SK-N-SH (cell line): ENCODE data around the gene STRIP2. TPM values are rescaled to one million over a fixed set of nuclear protein-coding genes. Genes with fewer than 3 reads are reported as not detected.

Experiments
- CTCF ChIA-PET: fragments of 300-600, 350-600 bp; formaldehyde crosslinking; extraction: SDS; loops from one replicate; lab custom pipeline; 2021; lab: Yijun Ruan, JAX
- POLR2A ChIA-PET: fragments of 350-600 bp; sonication (Branson Sonifier 250); formaldehyde crosslinking; extraction: SDS; loops from one replicate; lab custom pipeline; 2020; ENCODE audit warnings: antibody characterized with exemption, inconsistent platforms; lab: Yijun Ruan, JAX
- DNase-seq: peaks from one replicate; pipeline ENCODE4 v3.0.0; 2012
- H2AFZ ChIP-seq: fragments of 200-600 bp; sonication (generic); 2 replicates; pipeline ENCODE4 v1.8.1; 2016; ENCODE audit warnings: antibody characterized with exemption, mild to moderate bottlenecking, low read depth
- H3F3A ChIP-seq: fragments of 200-600 bp; sonication (generic); replicated peaks from 2 replicates; pipeline ENCODE3; 2016; ENCODE audit warnings: antibody characterized with exemption, mild to moderate bottlenecking; ENCODE audit not compliant: insufficient read depth
- H3K27ac ChIP-seq, 2 experiments: fragments of 200-500 bp in 1 of 2; fragments of 200-600 bp in 1 of 2; sonication (Bioruptor generic) in 1 of 2; sonication (generic), shearing (Covaris generic) in 1 of 2; 2 replicates each; pipeline versions ENCODE4 v1.5.1 to v1.6.1; 2014 to 2016; ENCODE audit warnings: low read depth in 2 of 2, inconsistent platforms in 1 of 2, low read length in 1 of 2, mild to moderate bottlenecking in 1 of 2, mixed read lengths in 1 of 2
- H3K27me3 ChIP-seq: fragments of 200-600 bp; sonication (generic), shearing (Covaris generic); 2 replicates; pipeline ENCODE4 v1.6.1; 2016; ENCODE audit warnings: mixed run types; ENCODE audit not compliant: insufficient read depth
- H3K36me3 ChIP-seq, 2 experiments: fragments of 200-500 bp in 1 of 2; fragments of 200-600 bp in 1 of 2; sonication (Bioruptor generic) in 1 of 2; sonication (generic) in 1 of 2; replicated peaks in 1 of 2; 2 replicates each; pipeline versions ENCODE3 to v1.5.1; 2014 to 2016; ENCODE audit warnings: low read length in 1 of 2, mild to moderate bottlenecking in 1 of 2; ENCODE audit not compliant: insufficient read depth in 2 of 2, control insufficient read depth in 1 of 2
- H3K4me1 ChIP-seq, 2 experiments: fragments of 200-500 bp in 1 of 2; fragments of 200-600 bp in 1 of 2; sonication (Bioruptor generic) in 1 of 2; sonication (generic), shearing (Covaris generic) in 1 of 2; 2 replicates each; pipeline versions ENCODE4 v1.5.1 to v1.6.1; 2014 to 2016; ENCODE audit warnings: low read depth in 1 of 2, low read length in 1 of 2, mixed run types in 1 of 2; ENCODE audit not compliant: insufficient read depth in 2 of 2, control insufficient read depth in 1 of 2
- H3K4me2 ChIP-seq: fragments of 200-600 bp; sonication (generic), shearing (Covaris generic); 2 replicates; pipeline ENCODE4 v1.6.1; 2017; ENCODE audit warnings: mixed run types
- H3K4me3 ChIP-seq, 2 experiments: fragments of 200-500 bp in 1 of 2; fragments of 200-600 bp in 1 of 2; sonication (Bioruptor generic) in 1 of 2; sonication (generic), shearing (Covaris generic) in 1 of 2; 2 replicates each; pipeline versions ENCODE4 v1.5.1 to v1.8.1; 2014 to 2016; ENCODE audit warnings: low read depth in 2 of 2, inconsistent platforms in 1 of 2, low read length in 1 of 2, mild to moderate bottlenecking in 1 of 2, mixed read lengths in 1 of 2, moderate library complexity in 1 of 2
- H3K79me2 ChIP-seq: fragments of 200-600 bp; sonication (generic); 2 replicates; pipeline ENCODE4 v1.8.1; 2017; ENCODE audit warnings: mild to moderate bottlenecking; ENCODE audit not compliant: insufficient read depth
- H3K9ac ChIP-seq: fragments of 200-600 bp; sonication (generic); 2 replicates; pipeline ENCODE4 v1.6.1; 2017; ENCODE audit warnings: mixed run types
- H3K9me2 ChIP-seq: fragments of 200-600 bp; sonication (generic); 2 replicates; pipeline ENCODE4 v1.6.1; 2017; ENCODE audit warnings: mixed run types
- H3K9me3 ChIP-seq: fragments of 200-600 bp; sonication (generic); 2 replicates; pipeline ENCODE4 v1.6.1; 2017; ENCODE audit warnings: mixed run types, mild to moderate bottlenecking, moderate library complexity
- H4K20me1 ChIP-seq: fragments of 200-600 bp; sonication (generic); 2 replicates; pipeline ENCODE4 v1.6.1; 2017; ENCODE audit warnings: mild to moderate bottlenecking, mixed run types; ENCODE audit not compliant: insufficient read depth
- CTCF ChIP-seq: fragments of 200-600 bp; sonication (generic); IDR thresholded peaks from 2 replicates; pipeline ENCODE4 v1.6.1; 2017; ENCODE audit warnings: antibody characterized with exemption, mild to moderate bottlenecking, moderate library complexity
- FOSL2 ChIP-seq: IDR thresholded peaks from 2 replicates; pipeline ENCODE4 v1.4.0; 2012; ENCODE audit warnings: low read depth, mild to moderate bottlenecking, moderate library complexity, borderline replicate concordance
- FOXJ3 ChIP-seq: sonication (generic); formaldehyde crosslinking; IDR thresholded peaks from 2 replicates; pipeline ENCODE4 v1.5.1; 2020; ENCODE audit warnings: mild to moderate bottlenecking, missing genetic modification reagents
- FOXM1 ChIP-seq: IDR thresholded peaks from 2 replicates; pipeline ENCODE4 v1.4.0; 2012; ENCODE audit warnings: low read depth, mild to moderate bottlenecking
- GATA2 ChIP-seq: sonication (generic); formaldehyde crosslinking; IDR thresholded peaks from 2 replicates; pipeline ENCODE4 v1.5.0; 2020; ENCODE audit warnings: mild to moderate bottlenecking, missing genetic modification reagents
- MAX ChIP-seq: IDR thresholded peaks from 2 replicates; pipeline ENCODE4 v1.4.0; 2012; ENCODE audit warnings: low read depth
- MEF2A ChIP-seq: IDR thresholded peaks from 2 replicates; pipeline ENCODE4 v1.4.0; 2012; ENCODE audit warnings: low read depth, borderline replicate concordance
- MXI1 ChIP-seq: IDR thresholded peaks from 2 replicates; pipeline ENCODE4 v1.6.1; 2012; ENCODE audit warnings: mild to moderate bottlenecking, low read depth, low read length, improper control_type of control experiment
- RAD21 ChIP-seq: IDR thresholded peaks from 2 replicates; pipeline ENCODE4 v1.6.1; 2012; ENCODE audit warnings: mild to moderate bottlenecking, low read length
- REST ChIP-seq: IDR thresholded peaks from 2 replicates; pipeline ENCODE4 v1.6.1; 2012; ENCODE audit warnings: mild to moderate bottlenecking, low read depth, low read length, moderate library complexity
- RFX5 ChIP-seq: IDR thresholded peaks from 2 replicates; pipeline ENCODE4 v1.6.1; 2012; ENCODE audit warnings: mild to moderate bottlenecking, improper control_type of control experiment, low read length
- SIN3A ChIP-seq: IDR thresholded peaks from 2 replicates; pipeline ENCODE4 v1.6.1; 2012; ENCODE audit warnings: low read depth, mild to moderate bottlenecking, low read length, moderate library complexity, borderline replicate concordance
- SMC3 ChIP-seq: IDR thresholded peaks from 2 replicates; pipeline ENCODE4 v1.6.1; 2012; ENCODE audit warnings: low read depth, low read length, improper control_type of control experiment
- TCF12 ChIP-seq: IDR thresholded peaks from 2 replicates; pipeline ENCODE4 v1.4.0; 2012
- USF1 ChIP-seq: IDR thresholded peaks from 2 replicates; pipeline ENCODE4 v1.4.0; 2012; ENCODE audit warnings: low read depth, borderline replicate concordance
- WGBS: methylation state at CpG from one replicate; pipeline ENCODE4 v1.1.6; 2017; ENCODE audit warnings: low lambda C conversion rate; 5-methylcytosine and 5-hydroxymethylcytosine counted together
- polyA plus RNA-seq, 3 experiments: library from polyadenylated mRNA; depleted of rRNA; stranded (reverse); fragments of >200 nt; gene quantifications; 2 replicates each; pipeline ENCODE4 v1.2.3, GENCODE V29; 2012
- TF ChIP-seq, protein P1 (sequence below): fragments of 150-350 bp; IDR thresholded peaks from 2 replicates; pipeline ENCODE4 v1.6.1; 2017; ENCODE audit warnings: antibody characterized with exemption, low read length, low read depth, borderline replicate concordance

Gene STRIP2
- polyA plus RNA-seq, 1 of the 3 experiments (the other 2 are of a cell fraction): 4.9 TPM

DNA sequence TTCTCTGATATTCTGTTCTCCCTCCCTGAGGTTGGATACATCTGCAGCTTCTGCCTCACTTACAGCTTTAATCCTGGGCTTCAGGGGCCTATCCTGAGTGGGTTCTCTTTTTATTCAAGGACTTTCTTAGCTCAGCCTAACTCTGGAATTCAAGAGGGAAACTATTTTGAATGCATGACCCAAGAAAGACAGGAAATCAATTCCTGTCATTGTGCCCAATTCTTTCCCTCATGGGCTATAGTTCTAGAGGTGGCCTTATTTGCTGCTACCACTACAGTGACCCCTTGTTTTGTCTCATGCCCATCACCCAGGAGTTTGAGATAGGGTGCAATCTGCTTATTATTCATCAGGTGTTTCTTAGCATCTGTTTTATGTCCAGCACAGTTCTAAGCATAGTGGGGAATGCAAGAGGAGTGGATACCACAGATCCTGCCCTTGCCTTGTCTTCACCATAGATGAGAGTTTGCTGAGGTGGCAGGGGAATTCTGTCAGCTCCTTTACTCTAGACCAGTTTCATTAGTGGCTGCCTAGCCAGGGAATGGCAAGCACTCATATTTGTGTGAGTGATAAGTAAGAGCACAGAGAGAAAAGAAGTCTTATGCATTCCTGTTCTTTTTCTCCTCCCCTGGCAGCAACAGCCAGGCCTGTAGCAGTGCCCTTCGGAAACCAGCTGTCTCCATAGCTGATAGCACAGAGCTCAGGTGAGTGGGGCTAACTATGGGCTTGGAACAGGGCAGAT, 19.4 kb downstream of the STRIP2 start:
- Histone ChIP-seq H3K9ac (no peak overlapping the region), H2AFZ (no peak overlapping the region), H3K27ac (no peak overlapping the region), H3K9me2 (no peaks in the 10 kb centered on the region), H3K4me1 (no peaks in the 10 kb centered on the region), H3K27me3 (no peaks in the 10 kb centered on the region), H3K4me2 (no peak overlapping the region), H3K79me2 (no peaks in the 10 kb centered on the region), H4K20me1 (no peaks in the 10 kb centered on the region), H3K36me3 (peaks cover 12 to 18% of the 10 kb centered on the region in 2 experiments), H3K9me3 (0 out of 2 replicates have a peak, but pooled peaks cover under 1% of the 10 kb centered on the region), H3K4me3 (no peak overlapping the region), H3F3A (no peaks in the 10 kb centered on the region)
- TF ChIP-seq TCF12 (no peak), SMC3 (no peak), FOSL2 (no peak), MXI1 (no peak), MEF2A (no peak), SIN3A (no peak), RFX5 (no peak), FOXJ3 (CRISPR knock-in tag) (no peak), RAD21 (no peak), CTCF (no peak), REST (no peak), USF1 (no peak), GATA2 (no peak), FOXM1 (no peak), MAX (no peak)
- TF ChIP-seq, protein P1, sequence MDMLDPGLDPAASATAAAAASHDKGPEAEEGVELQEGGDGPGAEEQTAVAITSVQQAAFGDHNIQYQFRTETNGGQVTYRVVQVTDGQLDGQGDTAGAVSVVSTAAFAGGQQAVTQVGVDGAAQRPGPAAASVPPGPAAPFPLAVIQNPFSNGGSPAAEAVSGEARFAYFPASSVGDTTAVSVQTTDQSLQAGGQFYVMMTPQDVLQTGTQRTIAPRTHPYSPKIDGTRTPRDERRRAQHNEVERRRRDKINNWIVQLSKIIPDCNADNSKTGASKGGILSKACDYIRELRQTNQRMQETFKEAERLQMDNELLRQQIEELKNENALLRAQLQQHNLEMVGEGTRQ: no peak
- CTCF ChIA-PET: interaction anchor here (0.7 to 2.6 kb wide), 5 partner anchors 22 to 235 kb away, joined by 3 to 7 read pairs (median 5); no protein-coding TSS in a partner anchor
- POLR2A ChIA-PET: interaction anchor here (1.1 kb wide), 1 partner anchor 28 kb away, joined by 3 read pairs; no protein-coding TSS in a partner anchor
- DNase-seq: no peak
- WGBS: 100% methylated on average over 1 of the region's 1 CpG
